Mucosa of stomach (tissue), 1 donor: ENCODE results near the gene GNAQ.
"Not testable (repeated sequence)": the region's sequence is repeated elsewhere in the genome, so short reads cannot be mapped to it uniquely, and the experiment has no call there.

Source experiments
- H3K27me3 ChIP-seq: one replicate; pipeline ENCODE4 v1.7.0; 2013; ENCODE audit warnings: mild to moderate bottlenecking, low read length; ENCODE audit not compliant: control insufficient read depth, insufficient read depth
- H3K36me3 ChIP-seq: one replicate; pipeline ENCODE4 v1.7.0; 2013; ENCODE audit warnings: low read length; ENCODE audit not compliant: control insufficient read depth, insufficient read depth
- H3K4me1 ChIP-seq: one replicate; pipeline ENCODE4 v1.7.0; 2013; ENCODE audit warnings: mild to moderate bottlenecking, low read length; ENCODE audit not compliant: control insufficient read depth, insufficient read depth
- H3K4me3 ChIP-seq: one replicate; pipeline ENCODE4 v1.7.0; 2013; ENCODE audit warnings: low read length
- H3K9ac ChIP-seq: one replicate; pipeline ENCODE4 v1.7.0; 2013; ENCODE audit warnings: mild to moderate bottlenecking, low read length, moderate library complexity
- H3K9me3 ChIP-seq: one replicate; pipeline ENCODE4 v1.7.0; 2013; ENCODE audit warnings: mild to moderate bottlenecking, low read length, moderate library complexity; ENCODE audit not compliant: control insufficient read depth
- donor health status: Pancreatic carcinoma.

The GNAQ gene

GRCh38 chr9:77690723-77691122, 340.9 kb downstream of the GNAQ start:
- H3K36me3 ChIP-seq, H3K27me3 ChIP-seq, H3K4me3 ChIP-seq, H3K9ac ChIP-seq, H3K9me3 ChIP-seq, H3K4me1 ChIP-seq: not testable (repeated sequence)

GRCh38 chr9:77690119-77690518, 341.5 kb downstream of the GNAQ start:
- not testable (repeated sequence) for H3K4me3 ChIP-seq, H3K27me3 ChIP-seq, H3K9ac ChIP-seq, H3K36me3 ChIP-seq, H3K4me1 ChIP-seq, H3K9me3 ChIP-seq

GRCh38 chr9:77687737-77688136, 343.9 kb downstream of the GNAQ start:
- not testable (repeated sequence) for H3K4me3 ChIP-seq, H3K9me3 ChIP-seq, H3K27me3 ChIP-seq, H3K9ac ChIP-seq, H3K36me3 ChIP-seq, H3K4me1 ChIP-seq

- H3K4me1 ChIP-seq = peaks cover 4% of the 10 kb centered on the region
- no peak overlapping the region for H3K9ac ChIP-seq
- no peaks in the 10 kb centered on the region for H3K27me3 ChIP-seq
- H3K36me3 ChIP-seq = no peaks in the 10 kb centered on the region
- no peaks in the 10 kb centered on the region for H3K9me3 ChIP-seq
- H3K4me3 ChIP-seq = no peak overlapping the region
These were observed 351.0 kb downstream of the GNAQ start for GRCh38 chr9:77680581-77680980.

GRCh38 chr9:77679661-77680368, 351.8 kb downstream of the GNAQ start:
- Histone ChIP-seq H3K9ac (no peak overlapping the region), H3K4me3 (no peak overlapping the region), H3K27me3 (no peaks in the 10 kb centered on the region)

GRCh38 chr9:77679088-77679487, 352.5 kb downstream of the GNAQ start:
- H3K36me3 ChIP-seq = no peaks in the 10 kb centered on the region
- no peak overlapping the region for H3K4me3 ChIP-seq
- H3K27me3 ChIP-seq = no peaks in the 10 kb centered on the region
- H3K9me3 ChIP-seq = no peaks in the 10 kb centered on the region
- H3K9ac ChIP-seq = no peak overlapping the region
- peaks cover 4% of the 10 kb centered on the region for H3K4me1 ChIP-seq

More at GRCh38 chr9:77679661-77680368, 351.8 kb downstream of the GNAQ start:
- H3K9me3 ChIP-seq = no peaks in the 10 kb centered on the region
- H3K4me1 ChIP-seq = peaks cover 4% of the 10 kb centered on the region
- H3K36me3 ChIP-seq = no peaks in the 10 kb centered on the region

- Histone ChIP-seq H3K9ac (no peak overlapping the region), H3K27me3 (no peaks in the 10 kb centered on the region), H3K4me3 (no peak overlapping the region), H3K4me1 (peaks cover 4% of the 10 kb centered on the region), H3K9me3 (no peaks in the 10 kb centered on the region), H3K36me3 (no peaks in the 10 kb centered on the region)
These were observed 353.6 kb downstream of the GNAQ start for GRCh38 chr9:77677957-77678535.

GRCh38 chr9:77677397-77677796, 354.2 kb downstream of the GNAQ start:
- peaks cover 4% of the 10 kb centered on the region for H3K4me1 ChIP-seq
- no peaks in the 10 kb centered on the region for H3K27me3 ChIP-seq
- H3K9ac ChIP-seq = no peak overlapping the region
- no peaks in the 10 kb centered on the region for H3K36me3 ChIP-seq
- no peaks in the 10 kb centered on the region for H3K9me3 ChIP-seq
- H3K4me3 ChIP-seq = no peak overlapping the region

GRCh38 chr9:77673941-77674791, 357.4 kb downstream of the GNAQ start:
- Histone ChIP-seq H3K9me3 (no peaks in the 10 kb centered on the region), H3K4me3 (no peak overlapping the region), H3K4me1 (peaks cover 4% of the 10 kb centered on the region), H3K9ac (no peak overlapping the region), H3K27me3 (no peaks in the 10 kb centered on the region), H3K36me3 (no peaks in the 10 kb centered on the region)

GRCh38 chr9:77672183-77672582, 359.4 kb downstream of the GNAQ start:
- no peaks in the 10 kb centered on the region for H3K4me1 ChIP-seq
- no peak overlapping the region for H3K9ac ChIP-seq
- no peaks in the 10 kb centered on the region for H3K27me3 ChIP-seq
- no peak overlapping the region for H3K4me3 ChIP-seq
- H3K9me3 ChIP-seq = no peaks in the 10 kb centered on the region
- H3K36me3 ChIP-seq = no peaks in the 10 kb centered on the region

- no peaks in the 10 kb centered on the region for H3K27me3 ChIP-seq
- H3K4me3 ChIP-seq = no peak overlapping the region
- no peak overlapping the region for H3K9ac ChIP-seq
- no peaks in the 10 kb centered on the region for H3K4me1 ChIP-seq
- H3K36me3 ChIP-seq = no peaks in the 10 kb centered on the region
- H3K9me3 ChIP-seq = no peaks in the 10 kb centered on the region
These were observed 364.5 kb downstream of the GNAQ start for GRCh38 chr9:77667151-77667550.
